Liver (tissue), 9 donors: Measurements from ENCODE around the gene CAMSAP2. TPM values are rescaled to one million over a fixed set of nuclear protein-coding genes. Genes with fewer than 3 reads are reported as not detected.

Source experiments
- DNase-seq: peaks from one replicate; pipeline ENCODE4 v3.0.0-alpha.2; 2017; ENCODE audit warnings: low spot score
- H3K27ac ChIP-seq, 2 donors: one replicate each; pipeline ENCODE4 v1.7.0; 2013; ENCODE audit warnings: inconsistent platforms in 2 of 2, low read length in 2 of 2, control low read depth in 1 of 2, low read depth in 1 of 2, mild to moderate bottlenecking in 1 of 2
- H3K27me3 ChIP-seq, 4 donors: one replicate each; pipeline versions ENCODE4 v1.6.1 to v1.7.0; 2013; ENCODE audit warnings: low read length in 3 of 4, inconsistent platforms in 1 of 4, mild to moderate bottlenecking in 1 of 4, moderate library complexity in 1 of 4; ENCODE audit not compliant: control insufficient read depth in 4 of 4, insufficient read depth in 4 of 4
- H3K36me3 ChIP-seq, 4 donors: one replicate each; pipeline versions ENCODE4 v1.6.1 to v1.7.0; 2013; ENCODE audit warnings: low read length in 3 of 4, mild to moderate bottlenecking in 3 of 4, low read depth in 1 of 4, moderate library complexity in 1 of 4; ENCODE audit not compliant: control insufficient read depth in 4 of 4, insufficient read depth in 3 of 4
- H3K4me1 ChIP-seq, 4 donors: one replicate each; pipeline versions ENCODE4 v1.6.1 to v1.7.0; 2013; ENCODE audit warnings: low read length in 3 of 4, mild to moderate bottlenecking in 3 of 4, moderate library complexity in 1 of 4; ENCODE audit not compliant: control insufficient read depth in 4 of 4, insufficient read depth in 4 of 4
- H3K4me3 ChIP-seq, 3 donors: one replicate each; pipeline versions ENCODE4 v1.6.1 to v1.7.0; 2013; ENCODE audit warnings: low read length in 3 of 3, control low read depth in 1 of 3, low read depth in 1 of 3, mild to moderate bottlenecking in 1 of 3
- H3K9ac ChIP-seq, 2 donors: one replicate each; pipeline ENCODE4 v1.7.0; 2013; ENCODE audit warnings: low read length in 2 of 2, mild to moderate bottlenecking in 2 of 2, moderate library complexity in 2 of 2, control low read depth in 1 of 2, low read depth in 1 of 2
- H3K9me3 ChIP-seq, 4 donors: one replicate each; pipeline versions ENCODE4 v1.6.1 to v1.7.0; 2013; ENCODE audit warnings: low read length in 3 of 4; ENCODE audit not compliant: control insufficient read depth in 4 of 4
- EGR1 ChIP-seq, 2 donors: IDR thresholded peaks; 2 replicates each; pipeline ENCODE4 v1.6.1; 2016 to 2018; ENCODE audit warnings: antibody characterized with exemption in 2 of 2, low read depth in 2 of 2
- FOXA1 ChIP-seq: IDR thresholded peaks from 2 replicates; pipeline ENCODE4 v1.6.1; 2016; ENCODE audit warnings: antibody characterized with exemption
- FOXA2 ChIP-seq: IDR thresholded peaks from 2 replicates; pipeline ENCODE4 v1.6.1; 2016; ENCODE audit warnings: antibody characterized with exemption
- GABPA ChIP-seq, 2 donors: IDR thresholded peaks in 1 of 2; conservative IDR thresholded peaks in 1 of 2; 2 replicates each; pipeline ENCODE4 v1.6.1; 2016; ENCODE audit warnings: antibody characterized with exemption in 2 of 2, mild to moderate bottlenecking in 1 of 2, moderate library complexity in 1 of 2
- HNF4A ChIP-seq, 2 donors: conservative IDR thresholded peaks; 2 replicates each; pipeline ENCODE4 v1.6.1; 2016; ENCODE audit warnings: antibody characterized with exemption in 2 of 2, mild to moderate bottlenecking in 2 of 2
- HNF4G ChIP-seq: IDR thresholded peaks from 2 replicates; pipeline ENCODE4 v1.6.1; 2016; ENCODE audit warnings: antibody characterized with exemption
- JUND ChIP-seq, 2 donors: IDR thresholded peaks; 2 replicates each; pipeline ENCODE4 v1.6.1; 2016; ENCODE audit warnings: antibody characterized with exemption in 2 of 2
- MAX ChIP-seq: IDR thresholded peaks from 2 replicates; pipeline ENCODE4 v1.6.1; 2016; ENCODE audit warnings: antibody characterized with exemption
- NR2F2 ChIP-seq: IDR thresholded peaks from 2 replicates; pipeline ENCODE4 v1.6.1; 2016; ENCODE audit warnings: antibody characterized with exemption
- RAD21 ChIP-seq, 2 donors: IDR thresholded peaks; 2 replicates each; pipeline ENCODE4 v1.6.1; 2016; ENCODE audit warnings: antibody characterized with exemption in 2 of 2, mild to moderate bottlenecking in 2 of 2
- RXRA ChIP-seq, 2 donors: IDR thresholded peaks; 2 replicates each; pipeline ENCODE4 v1.6.1; 2017 to 2018; ENCODE audit warnings: antibody characterized with exemption in 2 of 2, mild to moderate bottlenecking in 1 of 2
- SP1 ChIP-seq: IDR thresholded peaks from 2 replicates; pipeline ENCODE4 v1.6.1; 2018; ENCODE audit warnings: antibody characterized with exemption, mild to moderate bottlenecking
- TAF1 ChIP-seq: conservative IDR thresholded peaks from 2 replicates; pipeline ENCODE4 v1.6.1; 2016; ENCODE audit warnings: antibody characterized with exemption, mild to moderate bottlenecking
- YY1 ChIP-seq: IDR thresholded peaks from 2 replicates; pipeline ENCODE4 v1.6.1; 2016; ENCODE audit warnings: antibody characterized with exemption, mild to moderate bottlenecking
- WGBS: extraction: QIAGEN DNeasy Blood & Tissue Kit; methylation state at CpG from one replicate; pipeline ENCODE4 v1.1.7; 2013; 5-methylcytosine and 5-hydroxymethylcytosine counted together
- polyA plus RNA-seq, 2 donors: library from polyadenylated mRNA; stranded (reverse) in 1 of 2; unstranded in 1 of 2; fragments of 200-250 nt in 1 of 2; fragments of >200 nt in 1 of 2; fragmentation: Nextera tagmentation in 1 of 2; extraction: Ambion mirVana in 1 of 2; gene quantifications; one replicate each; pipeline versions ENCODE4 v1.2.1 to v1.2.3, GENCODE V29; 2013 to 2015
- total RNA-seq, 2 donors: library from RNA; depleted of rRNA; stranded (reverse); fragments of >200 nt; gene quantifications; one replicate each; pipeline ENCODE4 v1.2.3, GENCODE V29; 2014
- TF ChIP-seq, protein P1 (sequence below): fragments of 150-350 bp; IDR thresholded peaks from 2 replicates; pipeline ENCODE4 v1.5.1; 2017; ENCODE audit warnings: improper control_type of control experiment, low read depth, low read length; ENCODE audit not compliant: missing input control
- TF ChIP-seq, protein P2 (sequence below): IDR thresholded peaks from 2 replicates; pipeline ENCODE4 v1.6.1; 2016; ENCODE audit warnings: antibody characterized with exemption
- donor health status: healthy.
- donor health status: healthy.
- donor health status: healthy.
- donor health status: healthy.
- donor health status: healthy.

Gene CAMSAP2
- total and polyA plus RNA-seq, 4 donors: 1.9 to 8.6 (median 3.5) TPM

GRCh38 chr1:200818248-200818647 lies 79.6 kb downstream of the CAMSAP2 start:
- H3K27me3 ChIP-seq: no peaks in the 10 kb centered on the region
- H3K27ac ChIP-seq: no peak overlapping the region
- no peaks in the 10 kb centered on the region for H3K9me3 ChIP-seq
- H3K4me1 ChIP-seq: no peaks in the 10 kb centered on the region
- no peak overlapping the region for H3K4me3 ChIP-seq
- 84% methylated on average over 1 of the region's 1 CpG for WGBS
- no peaks in the 10 kb centered on the region for H3K36me3 ChIP-seq
- no peak overlapping the region for H3K9ac ChIP-seq
- DNase-seq: no peak
- TF ChIP-seq MAX (no peak), NR2F2 (no peak), FOXA1 (no peak), FOXA2 (no peak), HNF4A (conservative IDR thresholded peaks at IDR 0.05) (no peak), SP1 (no peak)

GRCh38 chr1:200819726-200820125 lies 81.0 kb downstream of the CAMSAP2 start:
- TF ChIP-seq HNF4A (conservative IDR thresholded peaks at IDR 0.05): no peak
- no peak for TF ChIP-seq FOXA1
- TF ChIP-seq FOXA2: no peak
- TF ChIP-seq YY1: no peak
- TF ChIP-seq JUND (IDR thresholded peaks at IDR 0.05): no peak
- TF ChIP-seq MAX: no peak
- TF ChIP-seq, protein P1, sequence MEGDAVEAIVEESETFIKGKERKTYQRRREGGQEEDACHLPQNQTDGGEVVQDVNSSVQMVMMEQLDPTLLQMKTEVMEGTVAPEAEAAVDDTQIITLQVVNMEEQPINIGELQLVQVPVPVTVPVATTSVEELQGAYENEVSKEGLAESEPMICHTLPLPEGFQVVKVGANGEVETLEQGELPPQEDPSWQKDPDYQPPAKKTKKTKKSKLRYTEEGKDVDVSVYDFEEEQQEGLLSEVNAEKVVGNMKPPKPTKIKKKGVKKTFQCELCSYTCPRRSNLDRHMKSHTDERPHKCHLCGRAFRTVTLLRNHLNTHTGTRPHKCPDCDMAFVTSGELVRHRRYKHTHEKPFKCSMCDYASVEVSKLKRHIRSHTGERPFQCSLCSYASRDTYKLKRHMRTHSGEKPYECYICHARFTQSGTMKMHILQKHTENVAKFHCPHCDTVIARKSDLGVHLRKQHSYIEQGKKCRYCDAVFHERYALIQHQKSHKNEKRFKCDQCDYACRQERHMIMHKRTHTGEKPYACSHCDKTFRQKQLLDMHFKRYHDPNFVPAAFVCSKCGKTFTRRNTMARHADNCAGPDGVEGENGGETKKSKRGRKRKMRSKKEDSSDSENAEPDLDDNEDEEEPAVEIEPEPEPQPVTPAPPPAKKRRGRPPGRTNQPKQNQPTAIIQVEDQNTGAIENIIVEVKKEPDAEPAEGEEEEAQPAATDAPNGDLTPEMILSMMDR: no peak
- TF ChIP-seq EGR1 (IDR thresholded peaks at IDR 0.05; ENCODE audit: low read depth in 2 of 2): no peak
- TF ChIP-seq RXRA (IDR thresholded peaks at IDR 0.05): no peak
- TF ChIP-seq, protein P2, sequence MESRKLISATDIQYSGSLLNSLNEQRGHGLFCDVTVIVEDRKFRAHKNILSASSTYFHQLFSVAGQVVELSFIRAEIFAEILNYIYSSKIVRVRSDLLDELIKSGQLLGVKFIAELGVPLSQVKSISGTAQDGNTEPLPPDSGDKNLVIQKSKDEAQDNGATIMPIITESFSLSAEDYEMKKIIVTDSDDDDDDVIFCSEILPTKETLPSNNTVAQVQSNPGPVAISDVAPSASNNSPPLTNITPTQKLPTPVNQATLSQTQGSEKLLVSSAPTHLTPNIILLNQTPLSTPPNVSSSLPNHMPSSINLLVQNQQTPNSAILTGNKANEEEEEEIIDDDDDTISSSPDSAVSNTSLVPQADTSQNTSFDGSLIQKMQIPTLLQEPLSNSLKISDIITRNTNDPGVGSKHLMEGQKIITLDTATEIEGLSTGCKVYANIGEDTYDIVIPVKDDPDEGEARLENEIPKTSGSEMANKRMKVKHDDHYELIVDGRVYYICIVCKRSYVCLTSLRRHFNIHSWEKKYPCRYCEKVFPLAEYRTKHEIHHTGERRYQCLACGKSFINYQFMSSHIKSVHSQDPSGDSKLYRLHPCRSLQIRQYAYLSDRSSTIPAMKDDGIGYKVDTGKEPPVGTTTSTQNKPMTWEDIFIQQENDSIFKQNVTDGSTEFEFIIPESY: no peak
- TF ChIP-seq RAD21 (IDR thresholded peaks at IDR 0.05): no peak
- no peak for TF ChIP-seq GABPA (IDR thresholded peaks at IDR 0.05 in 1 of 2, conservative IDR thresholded peaks at IDR 0.05 in 1 of 2)
- no peak for TF ChIP-seq TAF1
- H3K27ac ChIP-seq: no peak overlapping the region
- no peak for DNase-seq
- H3K9me3 ChIP-seq: no peaks in the 10 kb centered on the region
- H3K4me1 ChIP-seq: no peaks in the 10 kb centered on the region
- H3K36me3 ChIP-seq: no peaks in the 10 kb centered on the region
- no peaks in the 10 kb centered on the region for H3K27me3 ChIP-seq
- H3K9ac ChIP-seq: no peak overlapping the region
- no peak overlapping the region for H3K4me3 ChIP-seq
- 97% methylated on average over 2 of the region's 2 CpGs for WGBS

DNA sequence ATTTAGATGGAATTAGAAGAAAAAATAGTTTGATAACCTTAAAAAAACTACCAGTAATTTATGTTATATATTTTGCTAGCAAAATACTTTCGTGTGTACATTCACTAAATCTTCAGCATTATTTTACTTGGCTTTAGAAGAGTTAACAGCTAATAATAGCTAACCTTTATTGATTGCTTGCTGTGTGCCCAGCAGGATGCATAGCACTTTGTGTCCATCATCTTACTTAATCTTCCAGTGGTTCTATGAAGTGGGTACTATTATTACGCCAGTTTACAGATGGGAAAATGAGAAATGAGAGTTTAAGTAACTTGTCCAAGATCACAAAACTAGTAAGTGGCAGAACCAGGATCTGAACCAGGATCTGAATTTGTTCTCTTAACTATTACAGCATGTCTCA lies 92.4 kb downstream of the CAMSAP2 start:
- no peak overlapping the region for H3K27ac ChIP-seq
- H3K27me3 ChIP-seq: no peaks in the 10 kb centered on the region
- 92% methylated on average over 2 of the region's 2 CpGs for WGBS
- H3K36me3 ChIP-seq: peaks cover 0 to 2% (median under 1%) of the 10 kb centered on the region in 4 donors
- H3K9ac ChIP-seq: no peak overlapping the region
- no peak overlapping the region for H3K4me3 ChIP-seq
- H3K9me3 ChIP-seq: no peaks in the 10 kb centered on the region
- no peak for DNase-seq
- no peaks in the 10 kb centered on the region for H3K4me1 ChIP-seq
- TF ChIP-seq HNF4G (no peak), JUND (IDR thresholded peaks at IDR 0.05) (no peak), FOXA1 (no peak), FOXA2 (no peak), HNF4A (conservative IDR thresholded peaks at IDR 0.05) (no peak), SP1 (no peak), YY1 (no peak), RAD21 (IDR thresholded peaks at IDR 0.05) (no peak), MAX (no peak), NR2F2 (no peak), RXRA (IDR thresholded peaks at IDR 0.05) (no peak)
- TF ChIP-seq, protein P2: no peak
- TF ChIP-seq, protein P1: no peak
